OCI-LY3 (cell line): ENCODE results near the gene KRT2.

Experiments
- H2AFZ ChIP-seq: fragments of 200-600, 300-600 bp; shearing (Covaris generic); 2 replicates; pipeline ENCODE4 v1.6.0; 2014; ENCODE audit warnings: antibody characterized with exemption, low read depth, low read length
- H3K27ac ChIP-seq: fragments of 200-600, 300-600 bp; sonication (generic); 2 replicates; pipeline ENCODE4 v1.5.1; 2014; ENCODE audit warnings: mild to moderate bottlenecking, low read length, moderate library complexity, mixed read lengths
- H3K27me3 ChIP-seq: fragments of 200-600, 300-600 bp; sonication (generic); 2 replicates; pipeline ENCODE4 v1.6.1; 2014; ENCODE audit warnings: low read depth, low read length, mixed read lengths
- H3K36me3 ChIP-seq: fragments of 200-600, 300-600 bp; sonication (generic); replicated peaks from 2 replicates; pipeline ENCODE3; 2014; ENCODE audit warnings: low read depth, low read length, mixed read lengths
- H3K4me1 ChIP-seq: fragments of 300-600, 200-600 bp; sonication (generic); 2 replicates; pipeline ENCODE4 v1.6.1; 2014; ENCODE audit warnings: low read length, mixed read lengths
- H3K4me2 ChIP-seq: fragments of 200-600, 300-600 bp; sonication (generic); 2 replicates; pipeline ENCODE4 v1.6.1; 2014; ENCODE audit warnings: low read length, mixed read lengths
- H3K4me3 ChIP-seq: fragments of 300-600, 200-600 bp; sonication (generic); 2 replicates; pipeline ENCODE4 v1.5.1; 2014; ENCODE audit warnings: antibody characterized with exemption, mild to moderate bottlenecking, low read length, moderate library complexity
- H3K79me2 ChIP-seq: fragments of 300-600, 200-600 bp; shearing (Covaris generic); 2 replicates; pipeline ENCODE4 v1.6.1; 2014; ENCODE audit warnings: mild to moderate bottlenecking, low read length, mixed read lengths
- H3K9ac ChIP-seq: fragments of 300-600, 200-600 bp; shearing (Covaris generic); 2 replicates; pipeline ENCODE4 v1.6.0; 2014; ENCODE audit warnings: mild to moderate bottlenecking, low read length, moderate library complexity
- H3K9me3 ChIP-seq: fragments of 200-600, 300-600 bp; shearing (Covaris generic); 2 replicates; pipeline ENCODE4 v1.6.1; 2014; ENCODE audit warnings: low read length, mixed read lengths; ENCODE audit not compliant: insufficient read depth
- H4K20me1 ChIP-seq: fragments of 200-600, 300-600 bp; sonication (generic); 2 replicates; pipeline ENCODE4 v1.6.1; 2016; ENCODE audit warnings: low read length, mixed read lengths; ENCODE audit not compliant: insufficient read depth
- CTCF ChIP-seq: fragments of 200-600, 300-600 bp; sonication (generic); IDR thresholded peaks from 2 replicates; pipeline ENCODE4 v1.5.1; 2014; ENCODE audit warnings: antibody characterized with exemption, low read length, low read depth
- EZH2phosphoT487 ChIP-seq: fragments of 200-600 bp; shearing (Covaris generic); IDR thresholded peaks from 2 replicates; pipeline ENCODE4 v1.6.1; 2018; ENCODE audit warnings: antibody characterized with exemption, mixed run types, low read depth

Gene KRT2

DNA sequence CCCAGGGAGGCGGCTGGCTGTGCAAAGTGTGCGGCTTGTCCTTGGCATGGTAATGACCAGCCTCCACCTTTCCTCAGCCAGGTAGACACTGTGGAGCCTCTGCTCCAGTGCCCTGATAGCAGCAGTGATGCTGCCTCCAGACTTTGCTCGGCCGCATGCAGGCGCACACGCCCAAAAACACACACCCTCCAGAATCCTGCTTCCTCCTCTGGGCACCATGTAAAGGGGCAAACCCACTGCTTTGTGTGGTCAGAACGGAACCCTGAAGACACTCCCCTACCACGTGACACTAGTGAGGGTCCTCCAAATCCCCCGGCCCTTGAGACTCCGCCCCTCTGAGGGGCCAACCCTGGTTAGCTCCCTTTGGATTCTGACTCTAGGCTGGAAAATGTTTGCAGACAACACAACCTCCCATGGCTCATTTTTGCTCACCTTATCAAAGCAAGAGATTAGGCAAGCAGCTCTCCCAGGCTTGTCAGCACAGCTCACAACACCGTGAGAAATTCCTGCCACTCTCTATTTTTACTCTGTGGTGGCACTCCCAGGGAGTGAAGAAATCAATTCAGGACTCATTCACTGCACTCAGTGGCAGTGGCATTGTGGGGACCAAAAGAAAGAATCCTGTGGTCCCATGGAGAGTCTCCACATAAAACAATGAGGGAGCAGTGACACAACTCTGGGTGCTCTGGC, 46.8 kb upstream of the KRT2 start:
- Histone ChIP-seq H3K36me3 (no peaks in the 10 kb centered on the region), H3K27me3 (peaks cover 27% of the 10 kb centered on the region), H2AFZ (no peak overlapping the region)

GRCh38 chr12:52697058-52697582, 45.1 kb upstream of the KRT2 start:
- Histone ChIP-seq H4K20me1 (no peaks in the 10 kb centered on the region), H3K27me3 (peaks cover 24% of the 10 kb centered on the region), H3K27ac (no peak overlapping the region), H3K36me3 (no peaks in the 10 kb centered on the region), H3K4me2 (no peak overlapping the region), H3K9ac (no peak overlapping the region), H3K79me2 (no peaks in the 10 kb centered on the region), H2AFZ (no peak overlapping the region), H3K4me3 (no peak overlapping the region), H3K9me3 (no peaks in the 10 kb centered on the region), H3K4me1 (no peaks in the 10 kb centered on the region)
- TF ChIP-seq CTCF: no peak
- no peak for TF ChIP-seq EZH2phosphoT487

More for the DNA sequence above, 46.8 kb upstream of the KRT2 start:
- no peak overlapping the region for H3K9ac ChIP-seq
- TF ChIP-seq EZH2phosphoT487: no peak
- TF ChIP-seq CTCF: no peak
- no peak overlapping the region for H3K4me3 ChIP-seq
- no peaks in the 10 kb centered on the region for H4K20me1 ChIP-seq
- H3K27ac ChIP-seq: no peak overlapping the region
- H3K4me1 ChIP-seq: no peaks in the 10 kb centered on the region
- no peaks in the 10 kb centered on the region for H3K79me2 ChIP-seq
- H3K4me2 ChIP-seq: no peak overlapping the region
- no peaks in the 10 kb centered on the region for H3K9me3 ChIP-seq

DNA sequence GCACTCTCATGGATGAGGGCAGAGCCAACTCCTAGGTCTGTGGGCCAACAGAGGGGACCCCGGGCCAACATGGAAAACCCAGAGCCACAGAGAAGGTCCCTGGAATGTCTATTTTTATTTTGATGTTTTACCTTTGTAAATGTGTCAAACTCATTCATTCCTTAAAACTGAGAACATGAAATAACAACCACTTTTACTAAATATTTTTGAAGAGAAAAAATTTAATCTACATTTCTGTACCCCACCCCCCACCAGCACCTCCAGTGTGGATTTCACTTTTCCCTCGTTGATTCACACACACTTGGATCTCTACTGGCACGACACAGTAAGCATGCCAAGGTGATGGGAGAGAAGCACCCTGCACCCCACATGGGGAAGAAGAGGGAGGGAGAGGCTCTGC, 44.6 kb upstream of the KRT2 start:
- H3K4me1 ChIP-seq: no peaks in the 10 kb centered on the region
- no peaks in the 10 kb centered on the region for H3K79me2 ChIP-seq
- H3K4me3 ChIP-seq: no peak overlapping the region
- TF ChIP-seq EZH2phosphoT487 (no peak), CTCF (no peak)
- no peaks in the 10 kb centered on the region for H3K9me3 ChIP-seq
- peaks cover 29% of the 10 kb centered on the region for H3K27me3 ChIP-seq
- no peak overlapping the region for H3K27ac ChIP-seq
- H3K9ac ChIP-seq: no peak overlapping the region
- no peaks in the 10 kb centered on the region for H4K20me1 ChIP-seq
- H3K4me2 ChIP-seq: no peak overlapping the region
- no peak overlapping the region for H2AFZ ChIP-seq
- no peaks in the 10 kb centered on the region for H3K36me3 ChIP-seq

GRCh38 chr12:52695039-52695438, 43.0 kb upstream of the KRT2 start:
- TF ChIP-seq EZH2phosphoT487 (no peak), CTCF (no peak)
- Histone ChIP-seq H3K4me2 (no peak overlapping the region), H3K27me3 (peaks cover 41% of the 10 kb centered on the region)

More at GRCh38 chr12:52695039-52695438, 43.0 kb upstream of the KRT2 start:
- H3K79me2 ChIP-seq: no peaks in the 10 kb centered on the region
- no peaks in the 10 kb centered on the region for H3K36me3 ChIP-seq
- H4K20me1 ChIP-seq: no peaks in the 10 kb centered on the region
- no peak overlapping the region for H3K9ac ChIP-seq
- no peaks in the 10 kb centered on the region for H3K4me1 ChIP-seq
- no peaks in the 10 kb centered on the region for H3K9me3 ChIP-seq
- no peak overlapping the region for H3K4me3 ChIP-seq
- no peak overlapping the region for H3K27ac ChIP-seq
- no peak overlapping the region for H2AFZ ChIP-seq
